Left lung (tissue), 10 donors: ENCODE results near the gene GCNT3. TPM values are rescaled to one million over a fixed set of nuclear protein-coding genes. Genes with fewer than 3 reads are reported as not detected.
A peak's percentile ranks its signal among the peaks of the same experiment; 100 is the strongest.

Experiments used
- ATAC-seq: fragments of 200-7000 bp; cut with Tn5 transposase; one replicate; pipeline ENCODE4 v1.9.1; 2020; ENCODE audit warnings: moderate library complexity
- DNase-seq, 4 donors: peaks; one replicate each; pipeline ENCODE4 v3.0.0-alpha.2; 2013 to 2020
- H3K27ac ChIP-seq, 2 donors: fragments of 200-600 bp; sonication (generic) in 1 of 2; one replicate each; pipeline versions ENCODE4 v1.5.0 to v1.8.0; 2020 to 2021
- H3K27me3 ChIP-seq, 2 donors: fragments of 200-600 bp; sonication (generic) in 1 of 2; one replicate each; pipeline versions ENCODE4 v1.5.0 to v1.8.0; 2020 to 2021
- H3K36me3 ChIP-seq, 2 donors: fragments of 200-600 bp; sonication (generic) in 1 of 2; one replicate each; pipeline versions ENCODE4 v1.5.0 to v1.8.0; 2020 to 2021
- H3K4me1 ChIP-seq, 2 donors: fragments of 200-600 bp; one replicate each; pipeline ENCODE4 v1.8.0; 2021
- H3K4me3 ChIP-seq, 2 donors: fragments of 200-600 bp; sonication (generic) in 1 of 2; one replicate each; pipeline versions ENCODE4 v1.5.0 to v1.8.0; 2020 to 2021; ENCODE audit warnings: mild to moderate bottlenecking in 1 of 2
- H3K9me3 ChIP-seq, 2 donors: fragments of 200-600 bp; sonication (generic) in 1 of 2; one replicate each; pipeline versions ENCODE4 v1.5.0 to v1.8.0; 2020 to 2021
- intact Hi-C, 2 donors: fragments of 100-400 bp; cut with DNase I; formaldehyde crosslinking; loops; one replicate each; pipeline versions ENCODE4 v1.11.2 to v1.14.2; 2022
- polyA plus RNA-seq, 6 donors: library from polyadenylated mRNA; unstranded; fragments of 120-200 nt; gene quantifications; one replicate each; pipeline ENCODE4 v1.2.1, GENCODE V29; 2013; ENCODE audit not compliant: insufficient read length in 6 of 6
- total RNA-seq, 2 donors: library from RNA; stranded (reverse); fragmentation: NEBNext Ultra II Directional; extraction: Animal tissue kit (Norgen Biotek cat#: 25700); gene quantifications; one replicate each; pipeline ENCODE4 v1.2.1, GENCODE V29; 2021
- TF ChIP-seq, protein P1 (sequence below), 2 donors: fragments of 200-600 bp; sonication (generic) in 1 of 2; IDR thresholded peaks; one replicate each; pipeline versions ENCODE4 v1.5.0 to v1.8.0; 2021; ENCODE audit warnings: antibody characterized with exemption in 2 of 2
- donor health status: DM: no; HTN: yes; CAD: no.
- donor health status: DM: no; HTN: no; CAD: no.

GCNT3 gene
- total and polyA plus RNA-seq, 8 donors: 0.41 to 7.3 (median 0.88) TPM

DNA sequence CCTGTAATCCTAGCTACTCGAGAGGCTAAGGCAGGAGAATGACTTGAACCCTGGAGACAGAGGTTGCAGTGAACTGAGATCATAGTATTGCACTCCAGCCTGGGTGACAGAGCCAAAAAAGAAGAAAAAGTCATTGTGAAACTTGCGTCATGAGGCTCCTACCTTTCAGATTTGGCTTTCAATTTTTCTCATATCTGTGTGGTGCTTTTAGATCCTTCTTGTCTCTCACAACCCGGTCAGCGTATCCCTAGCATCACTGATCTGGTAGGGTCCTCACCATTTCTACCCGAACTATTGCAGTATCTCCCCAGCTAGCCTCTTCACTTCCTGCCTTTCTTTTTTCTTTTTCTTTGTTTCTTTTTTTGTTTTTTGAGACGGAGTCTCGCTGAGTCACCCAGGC, 21.6 kb upstream of the GCNT3 start:
- Histone ChIP-seq H3K27ac (no peak overlapping the region), H3K27me3 (peaks cover 0 to 23% of the 10 kb centered on the region in 2 donors), H3K4me3 (no peak overlapping the region), H3K9me3 (no peaks in the 10 kb centered on the region), H3K4me1 (no peaks in the 10 kb centered on the region), H3K36me3 (no peaks in the 10 kb centered on the region)
- ATAC-seq (no peak), DNase-seq (no peak)
- intact Hi-C loops: no loop called here
- TF ChIP-seq, protein P1, sequence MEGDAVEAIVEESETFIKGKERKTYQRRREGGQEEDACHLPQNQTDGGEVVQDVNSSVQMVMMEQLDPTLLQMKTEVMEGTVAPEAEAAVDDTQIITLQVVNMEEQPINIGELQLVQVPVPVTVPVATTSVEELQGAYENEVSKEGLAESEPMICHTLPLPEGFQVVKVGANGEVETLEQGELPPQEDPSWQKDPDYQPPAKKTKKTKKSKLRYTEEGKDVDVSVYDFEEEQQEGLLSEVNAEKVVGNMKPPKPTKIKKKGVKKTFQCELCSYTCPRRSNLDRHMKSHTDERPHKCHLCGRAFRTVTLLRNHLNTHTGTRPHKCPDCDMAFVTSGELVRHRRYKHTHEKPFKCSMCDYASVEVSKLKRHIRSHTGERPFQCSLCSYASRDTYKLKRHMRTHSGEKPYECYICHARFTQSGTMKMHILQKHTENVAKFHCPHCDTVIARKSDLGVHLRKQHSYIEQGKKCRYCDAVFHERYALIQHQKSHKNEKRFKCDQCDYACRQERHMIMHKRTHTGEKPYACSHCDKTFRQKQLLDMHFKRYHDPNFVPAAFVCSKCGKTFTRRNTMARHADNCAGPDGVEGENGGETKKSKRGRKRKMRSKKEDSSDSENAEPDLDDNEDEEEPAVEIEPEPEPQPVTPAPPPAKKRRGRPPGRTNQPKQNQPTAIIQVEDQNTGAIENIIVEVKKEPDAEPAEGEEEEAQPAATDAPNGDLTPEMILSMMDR (IDR thresholded peaks at IDR 0.05): no peak

DNA sequence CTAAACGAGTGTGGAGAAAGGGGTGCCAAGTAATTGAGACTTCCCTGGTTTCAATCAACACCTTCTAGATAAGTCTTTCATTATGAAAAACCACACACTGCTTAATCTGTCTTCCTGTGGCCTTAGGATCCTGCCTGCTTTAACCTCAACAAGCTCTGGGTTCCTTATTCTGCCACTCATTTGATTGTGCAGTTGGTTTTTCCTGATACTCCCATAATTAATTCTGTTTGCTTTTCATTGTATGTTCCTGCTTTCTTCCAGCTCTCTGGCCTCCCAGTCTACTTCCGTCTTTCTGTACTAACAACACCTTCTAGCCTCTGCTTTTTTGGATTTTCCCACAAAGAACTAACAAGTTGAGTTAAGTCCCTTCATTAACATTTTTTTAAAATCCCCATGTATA, 20.2 kb upstream of the GCNT3 start:
- Histone ChIP-seq H3K4me1 (no peaks in the 10 kb centered on the region), H3K27me3 (peaks cover 0 to 23% of the 10 kb centered on the region in 2 donors), H3K36me3 (no peaks in the 10 kb centered on the region), H3K9me3 (no peaks in the 10 kb centered on the region), H3K4me3 (no peak overlapping the region), H3K27ac (no peak overlapping the region)
- intact Hi-C loops: no loop called here
- ATAC-seq (no peak), DNase-seq (no peak)
- TF ChIP-seq, protein P1 (IDR thresholded peaks at IDR 0.05): no peak

DNA sequence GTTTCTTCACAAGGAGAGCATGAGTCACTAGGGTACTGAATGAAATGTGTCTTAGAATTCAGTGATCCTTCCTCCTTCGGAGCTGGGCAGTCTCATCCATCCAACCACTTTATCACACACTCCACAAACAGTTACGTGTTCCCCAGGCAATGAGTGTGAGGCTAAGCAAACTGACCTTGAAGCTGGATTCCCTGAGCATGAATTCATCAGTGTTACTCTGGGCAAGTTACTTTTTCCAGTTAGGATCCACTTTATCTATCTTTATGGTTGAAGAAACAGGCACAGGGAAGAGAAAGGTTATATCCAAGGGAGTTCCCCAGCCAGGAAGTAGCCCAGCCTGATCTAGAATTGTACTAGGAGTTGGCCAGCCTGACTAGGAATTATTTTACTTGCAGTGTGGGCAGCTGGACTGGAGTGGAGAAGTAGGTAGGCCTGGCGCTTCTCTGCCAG, 17.1 kb upstream of the GCNT3 start:
- no peaks in the 10 kb centered on the region for H3K9me3 ChIP-seq
- H3K4me1 ChIP-seq: no peaks in the 10 kb centered on the region
- no peak overlapping the region for H3K4me3 ChIP-seq
- DNase-seq (no peak), ATAC-seq (peak; percentile 92)
- peaks cover 0 to 17% of the 10 kb centered on the region in 2 donors for H3K27me3 ChIP-seq
- no peaks in the 10 kb centered on the region for H3K36me3 ChIP-seq
- intact Hi-C loops: no loop called here
- TF ChIP-seq, protein P1 (IDR thresholded peaks at IDR 0.05): no peak
- H3K27ac ChIP-seq: no peak overlapping the region

DNA sequence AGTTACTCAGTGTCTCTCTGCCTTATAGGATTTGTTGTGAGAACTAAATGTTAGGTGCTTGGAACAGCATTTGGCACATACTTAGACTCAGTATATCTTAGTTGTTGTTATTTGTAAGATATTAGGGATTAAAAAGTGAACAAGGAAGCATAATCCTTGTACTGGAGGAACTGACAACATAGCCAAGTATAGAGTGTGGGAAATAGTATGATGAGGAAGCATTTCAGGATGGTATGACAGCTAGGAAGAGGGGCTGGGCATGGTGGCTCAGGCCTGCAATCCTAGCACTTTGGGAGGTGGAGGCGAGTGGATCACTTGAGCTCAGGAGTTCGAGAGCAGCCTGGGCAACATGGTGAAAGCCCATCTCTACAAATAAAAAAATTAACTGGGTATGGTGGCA, 16.6 kb upstream of the GCNT3 start:
- DNase-seq (no peak), ATAC-seq (no peak)
- intact Hi-C loops: no loop called here
- Histone ChIP-seq H3K36me3 (no peaks in the 10 kb centered on the region), H3K9me3 (no peaks in the 10 kb centered on the region), H3K27ac (no peak overlapping the region), H3K27me3 (peaks cover 0 to 13% of the 10 kb centered on the region in 2 donors), H3K4me1 (no peaks in the 10 kb centered on the region), H3K4me3 (no peak overlapping the region)
- TF ChIP-seq, protein P1 (IDR thresholded peaks at IDR 0.05): no peak

DNA sequence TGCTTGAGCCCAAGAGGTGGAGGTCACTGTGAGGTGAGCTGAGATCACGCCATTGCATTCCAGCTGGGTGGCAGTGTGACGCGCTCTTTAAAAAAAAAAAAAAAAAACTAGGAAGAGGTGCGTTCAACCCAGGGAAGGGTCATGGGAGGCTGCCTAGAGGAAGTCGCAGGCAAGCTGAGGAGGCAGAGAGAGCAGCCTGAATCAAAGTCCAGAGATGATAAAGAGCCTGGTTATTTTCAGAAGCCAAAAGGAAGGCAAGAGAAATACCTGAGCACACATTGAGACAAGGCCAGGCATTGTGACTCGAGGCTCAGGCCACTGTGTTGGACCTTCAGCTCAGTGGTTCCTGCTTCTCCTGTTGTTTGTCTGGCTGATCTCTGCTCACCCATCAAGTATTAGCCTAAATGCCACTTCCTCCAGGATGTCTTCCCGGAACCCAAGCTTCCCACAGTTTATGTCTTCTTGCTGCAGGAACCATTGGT, 16.1 kb upstream of the GCNT3 start:
- intact Hi-C loops: no loop called here
- no peaks in the 10 kb centered on the region for H3K9me3 ChIP-seq
- TF ChIP-seq, protein P1 (IDR thresholded peaks at IDR 0.05): no peak

More for the DNA sequence above, 16.1 kb upstream of the GCNT3 start:
- peaks cover 0 to 8% of the 10 kb centered on the region in 2 donors for H3K27me3 ChIP-seq
- ATAC-seq (no peak), DNase-seq (no peak)
- no peak overlapping the region for H3K27ac ChIP-seq
- H3K36me3 ChIP-seq: no peaks in the 10 kb centered on the region
- no peak overlapping the region for H3K4me3 ChIP-seq
- H3K4me1 ChIP-seq: no peaks in the 10 kb centered on the region
